ENCODE measurements around the gene OR4D1. TPM values are rescaled to one million over a fixed set of nuclear protein-coding genes. Genes with fewer than 3 reads are reported as not detected.

OR4D1 gene
- total and polyA plus RNA-seq, 2 of the 4 experiments (the other 2 are of a cell fraction), result not detected

- intact Hi-C loops (cut with micrococcal nuclease), result no loop called here
Measured at GRCh38 chr17:58153671-58154070, 5.5 kb downstream of the OR4D1 start.

More at GRCh38 chr17:58153671-58154070, 5.5 kb downstream of the OR4D1 start:
- no peak overlapping the region for H2BK15ac ChIP-seq (ENCODE audit: low read depth, low read length)
- no peak overlapping the region for H2BK120ac ChIP-seq (ENCODE audit: low read depth, low read length)
- peaks cover 2% of the 10 kb centered on the region; the same call in 1 of the 2 replicates for H3K4me1 ChIP-seq (ENCODE audit: control insufficient read depth, insufficient read depth, low read length)
- DNase-seq (no peak), ATAC-seq (ENCODE audit: low read depth) (no peak)
- no peak overlapping the region for H4K91ac ChIP-seq (ENCODE audit: insufficient read depth, low read depth, low read length)
- no peak overlapping the region for H3K23ac ChIP-seq (ENCODE audit: low read depth, low read length)
- ChIA-PET CTCF (no interaction called here), POLR2A (ENCODE audit: unreplicated experiment) (no interaction called here)
- in situ Hi-C loops (cut with MboI; ENCODE audit: low sequenced_read_pairs), result no loop called here
- TF ChIP-seq CHD1 (IDR thresholded peaks at IDR 0.05; ENCODE audit: low read depth, low read length) (no peak), RFX5 (IDR thresholded peaks at IDR 0.05; ENCODE audit: low read depth, low read length) (no peak), NFE2L2 (IDR thresholded peaks at IDR 0.05; ENCODE audit: low read depth, low read length) (no peak), POLR2A (IDR thresholded peaks at IDR 0.05; ENCODE audit: low read depth, low read length) (no peak), MAFK (IDR thresholded peaks at IDR 0.05; ENCODE audit: low read depth, low read length) (no peak), MAZ (IDR thresholded peaks at IDR 0.05; ENCODE audit: borderline replicate concordance, low read depth, low read length) (no peak), BHLHE40 (IDR thresholded peaks at IDR 0.05; ENCODE audit: low read depth, low read length) (no peak), RCOR1 (IDR thresholded peaks at IDR 0.05; ENCODE audit: insufficient replicate concordance, low read length) (no peak), CEBPB (IDR thresholded peaks at IDR 0.05; ENCODE audit: low read depth, low read length) (no peak)
- TF ChIP-seq, protein P1, sequence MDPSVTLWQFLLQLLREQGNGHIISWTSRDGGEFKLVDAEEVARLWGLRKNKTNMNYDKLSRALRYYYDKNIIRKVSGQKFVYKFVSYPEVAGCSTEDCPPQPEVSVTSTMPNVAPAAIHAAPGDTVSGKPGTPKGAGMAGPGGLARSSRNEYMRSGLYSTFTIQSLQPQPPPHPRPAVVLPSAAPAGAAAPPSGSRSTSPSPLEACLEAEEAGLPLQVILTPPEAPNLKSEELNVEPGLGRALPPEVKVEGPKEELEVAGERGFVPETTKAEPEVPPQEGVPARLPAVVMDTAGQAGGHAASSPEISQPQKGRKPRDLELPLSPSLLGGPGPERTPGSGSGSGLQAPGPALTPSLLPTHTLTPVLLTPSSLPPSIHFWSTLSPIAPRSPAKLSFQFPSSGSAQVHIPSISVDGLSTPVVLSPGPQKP (IDR thresholded peaks at IDR 0.05; ENCODE audit: borderline replicate concordance, low read depth, low read length), result no peak
- TF ChIP-seq, protein P2, sequence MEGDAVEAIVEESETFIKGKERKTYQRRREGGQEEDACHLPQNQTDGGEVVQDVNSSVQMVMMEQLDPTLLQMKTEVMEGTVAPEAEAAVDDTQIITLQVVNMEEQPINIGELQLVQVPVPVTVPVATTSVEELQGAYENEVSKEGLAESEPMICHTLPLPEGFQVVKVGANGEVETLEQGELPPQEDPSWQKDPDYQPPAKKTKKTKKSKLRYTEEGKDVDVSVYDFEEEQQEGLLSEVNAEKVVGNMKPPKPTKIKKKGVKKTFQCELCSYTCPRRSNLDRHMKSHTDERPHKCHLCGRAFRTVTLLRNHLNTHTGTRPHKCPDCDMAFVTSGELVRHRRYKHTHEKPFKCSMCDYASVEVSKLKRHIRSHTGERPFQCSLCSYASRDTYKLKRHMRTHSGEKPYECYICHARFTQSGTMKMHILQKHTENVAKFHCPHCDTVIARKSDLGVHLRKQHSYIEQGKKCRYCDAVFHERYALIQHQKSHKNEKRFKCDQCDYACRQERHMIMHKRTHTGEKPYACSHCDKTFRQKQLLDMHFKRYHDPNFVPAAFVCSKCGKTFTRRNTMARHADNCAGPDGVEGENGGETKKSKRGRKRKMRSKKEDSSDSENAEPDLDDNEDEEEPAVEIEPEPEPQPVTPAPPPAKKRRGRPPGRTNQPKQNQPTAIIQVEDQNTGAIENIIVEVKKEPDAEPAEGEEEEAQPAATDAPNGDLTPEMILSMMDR (conservative IDR thresholded peaks at IDR 0.05; ENCODE audit: low read depth, low read length), result no peak
- TF ChIP-seq, protein P3, sequence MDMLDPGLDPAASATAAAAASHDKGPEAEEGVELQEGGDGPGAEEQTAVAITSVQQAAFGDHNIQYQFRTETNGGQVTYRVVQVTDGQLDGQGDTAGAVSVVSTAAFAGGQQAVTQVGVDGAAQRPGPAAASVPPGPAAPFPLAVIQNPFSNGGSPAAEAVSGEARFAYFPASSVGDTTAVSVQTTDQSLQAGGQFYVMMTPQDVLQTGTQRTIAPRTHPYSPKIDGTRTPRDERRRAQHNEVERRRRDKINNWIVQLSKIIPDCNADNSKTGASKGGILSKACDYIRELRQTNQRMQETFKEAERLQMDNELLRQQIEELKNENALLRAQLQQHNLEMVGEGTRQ (IDR thresholded peaks at IDR 0.05; ENCODE audit: low read depth, low read length), result no peak
- H3K36me3 ChIP-seq (ENCODE audit: control insufficient read depth, insufficient read depth, low read length), result no peaks in the 10 kb centered on the region
- no peak overlapping the region for H3K4me2 ChIP-seq (ENCODE audit: low read depth, low read length)
- H2AK9ac ChIP-seq (replicated peaks; ENCODE audit: low read depth, low read length, poor library complexity), result no peak overlapping the region
- H3K27ac ChIP-seq (ENCODE audit: insufficient read depth, low read length), result no peak overlapping the region
- no peak overlapping the region for H3K4me3 ChIP-seq (ENCODE audit: insufficient read depth, low read depth, low read length)
- H2BK20ac ChIP-seq (ENCODE audit: low read depth, low read length), result no peak overlapping the region
- H3K4ac ChIP-seq (ENCODE audit: low read depth, low read length), result no peak overlapping the region
- H2AK5ac ChIP-seq (ENCODE audit: low read depth, low read length), result no peak overlapping the region
- H2BK5ac ChIP-seq (ENCODE audit: low read depth, low read length, poor library complexity, severe bottlenecking), result no peak overlapping the region
- H4K5ac ChIP-seq (ENCODE audit: low read depth, low read length), result no peak overlapping the region
- H3K14ac ChIP-seq (replicated peaks; ENCODE audit: low read depth, low read length), result no peak overlapping the region
- H3K79me1 ChIP-seq (ENCODE audit: low read depth in 1 of 2, low read length in 2 of 2), result no peaks in the 10 kb centered on the region
- BruUV-seq (replicated peaks), result no TSS peak
- no peaks in the 10 kb centered on the region for H4K20me1 ChIP-seq (ENCODE audit: insufficient read depth, low read length)
- no peak overlapping the region for H3K18ac ChIP-seq (ENCODE audit: low read depth, low read length)
- no peak overlapping the region for H4K8ac ChIP-seq (ENCODE audit: low read depth in 2 of 2, low read length in 2 of 2)
- H3K27me3 ChIP-seq (ENCODE audit: control insufficient read depth, insufficient read depth, low read length), result peaks cover 28% of the 10 kb centered on the region
- no peak overlapping the region for H2AFZ ChIP-seq (replicated peaks; ENCODE audit: low read length, poor library complexity)
- no peak overlapping the region for H3K56ac ChIP-seq (ENCODE audit: extremely low read depth, insufficient read depth, low read length)
- H3K9me1 ChIP-seq (ENCODE audit: insufficient read depth, low read length), result no peaks in the 10 kb centered on the region
- dilution Hi-C loops (cut with HindIII; ENCODE audit: low sequenced_read_pairs, unreplicated experiment), result no loop called here
- H3K9me3 ChIP-seq (ENCODE audit: control insufficient read depth, insufficient read depth, low read length), result no peaks in the 10 kb centered on the region
- H3K9ac ChIP-seq (ENCODE audit: low read depth, low read length), result no peak overlapping the region

Measured in IMR-90 (cell line).